Skeletal muscle tissue (tissue), 4 donors: ENCODE results near the gene ABCB9. TPM values are rescaled to one million over a fixed set of nuclear protein-coding genes. Genes with fewer than 3 reads are reported as not detected.
"Not testable (repeated sequence)": the region's sequence is repeated elsewhere in the genome, so short reads cannot be mapped to it uniquely, and the experiment has no call there.

ENCODE experiments used
- H3K27ac ChIP-seq: one replicate; pipeline ENCODE4 v1.7.0; 2013; ENCODE audit warnings: mild to moderate bottlenecking, low read depth, low read length, inconsistent platforms
- H3K27me3 ChIP-seq, 3 donors: one replicate each; pipeline ENCODE4 v1.7.0; 2013; ENCODE audit warnings: low read length in 3 of 3; ENCODE audit not compliant: control insufficient read depth in 3 of 3, insufficient read depth in 3 of 3
- H3K36me3 ChIP-seq, 3 donors: one replicate each; pipeline ENCODE4 v1.7.0; 2013; ENCODE audit warnings: low read length in 3 of 3; ENCODE audit not compliant: control insufficient read depth in 3 of 3, insufficient read depth in 3 of 3
- H3K4me1 ChIP-seq, 3 donors: one replicate each; pipeline ENCODE4 v1.7.0; 2013; ENCODE audit warnings: low read length in 3 of 3, mild to moderate bottlenecking in 3 of 3; ENCODE audit not compliant: control insufficient read depth in 3 of 3, insufficient read depth in 3 of 3
- H3K4me3 ChIP-seq, 3 donors: one replicate each; pipeline ENCODE4 v1.7.0; 2013; ENCODE audit warnings: low read length in 3 of 3
- H3K9ac ChIP-seq, 3 donors: one replicate each; pipeline ENCODE4 v1.7.0; 2013; ENCODE audit warnings: low read length in 3 of 3, mild to moderate bottlenecking in 3 of 3, moderate library complexity in 2 of 3, low read depth in 1 of 3
- H3K9me3 ChIP-seq, 3 donors: one replicate each; pipeline ENCODE4 v1.7.0; 2013; ENCODE audit warnings: low read length in 3 of 3; ENCODE audit not compliant: control insufficient read depth in 3 of 3
- total RNA-seq: library from RNA; depleted of rRNA; stranded (reverse); fragments of >200 nt; gene quantifications from one replicate; pipeline ENCODE4 v1.2.3, GENCODE V29; 2014
- donor health status: Osteomylitis.

ABCB9 gene
- total RNA-seq, 1 donor from 2014 or later = 2.6 TPM

DNA sequence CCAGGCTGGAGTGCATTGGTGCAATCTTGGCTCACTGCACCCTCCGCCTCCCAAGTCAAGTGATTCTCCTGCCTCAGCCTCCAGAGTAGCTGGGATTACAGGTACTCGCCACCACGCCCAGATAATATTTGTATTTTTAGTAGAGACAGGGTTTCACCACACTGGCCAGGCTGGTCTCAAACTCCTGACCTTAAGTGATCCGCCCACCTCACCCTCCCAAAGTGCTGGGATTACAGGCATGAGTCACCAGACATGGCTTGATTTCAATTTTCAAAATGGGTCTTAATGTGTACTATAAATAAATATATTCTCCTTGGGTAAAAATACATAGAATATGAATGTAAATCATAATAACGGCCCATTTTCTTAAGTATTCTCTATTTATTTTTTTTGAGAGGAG is 24.9 kb downstream of the ABCB9 start:
- not testable (repeated sequence) for H3K27ac ChIP-seq, H3K27me3 ChIP-seq, H3K9me3 ChIP-seq, H3K4me3 ChIP-seq, H3K36me3 ChIP-seq, H3K9ac ChIP-seq
- H3K4me1 ChIP-seq = peaks cover 2 to 23% (median 19%) of the 10 kb centered on the region in 3 donors

DNA sequence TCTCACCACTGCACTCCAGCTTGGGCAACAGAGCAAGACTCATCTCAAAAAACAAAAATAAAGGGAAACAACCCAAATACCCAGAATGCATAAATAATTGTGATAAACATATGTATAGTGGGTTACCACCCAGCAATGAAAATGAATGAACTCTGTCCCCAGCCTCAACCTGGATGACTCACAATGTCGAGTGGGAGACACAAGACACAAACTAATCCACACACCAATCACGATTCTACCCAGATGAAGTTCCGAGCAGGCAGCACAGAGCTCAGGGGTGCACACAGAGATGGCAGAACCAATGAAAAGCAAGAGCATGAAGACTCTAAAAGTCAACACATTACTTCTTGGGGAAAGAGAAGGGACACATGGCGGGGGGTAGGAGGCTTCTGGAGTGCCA is 27.1 kb downstream of the ABCB9 start:
- H3K27me3 ChIP-seq = no peaks in the 10 kb centered on the region
- no peak overlapping the region for H3K27ac ChIP-seq
- H3K4me1 ChIP-seq = peaks cover 2 to 9% (median 2%) of the 10 kb centered on the region in 3 donors
- H3K9me3 ChIP-seq = no peaks in the 10 kb centered on the region
- H3K36me3 ChIP-seq = no peaks in the 10 kb centered on the region
- no peak overlapping the region for H3K4me3 ChIP-seq
- H3K9ac ChIP-seq = no peak overlapping the region

DNA sequence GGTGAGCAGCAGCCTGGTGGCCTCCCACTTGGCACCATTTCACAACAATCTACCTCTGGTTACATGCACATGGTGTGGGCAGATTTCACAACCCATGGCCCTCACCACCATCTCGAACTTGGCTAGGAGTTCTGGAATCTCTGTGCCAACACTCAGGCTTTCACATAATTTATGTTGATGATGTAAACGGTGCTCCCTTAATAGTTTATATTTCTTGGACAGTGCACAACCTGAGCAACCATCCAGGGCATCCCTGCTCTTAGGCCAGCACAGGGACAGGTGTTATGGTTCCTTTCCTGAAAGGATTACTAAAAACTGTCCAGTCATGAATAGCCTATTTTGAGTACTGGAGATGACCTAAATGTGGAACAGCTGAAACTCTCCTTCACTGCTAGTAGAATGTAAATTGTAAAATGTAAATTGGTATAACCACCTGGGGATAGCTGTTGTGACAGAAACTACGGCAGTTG is 28.6 kb downstream of the ABCB9 start:
- Histone ChIP-seq H3K36me3 (no peaks in the 10 kb centered on the region), H3K4me3 (no peak overlapping the region), H3K27me3 (no peaks in the 10 kb centered on the region), H3K9ac (no peak overlapping the region), H3K27ac (peak overlapping the region; percentile 2), H3K9me3 (no peaks in the 10 kb centered on the region), H3K4me1 (peaks cover 0 to 9% (median 2%) of the 10 kb centered on the region in 3 donors)

DNA sequence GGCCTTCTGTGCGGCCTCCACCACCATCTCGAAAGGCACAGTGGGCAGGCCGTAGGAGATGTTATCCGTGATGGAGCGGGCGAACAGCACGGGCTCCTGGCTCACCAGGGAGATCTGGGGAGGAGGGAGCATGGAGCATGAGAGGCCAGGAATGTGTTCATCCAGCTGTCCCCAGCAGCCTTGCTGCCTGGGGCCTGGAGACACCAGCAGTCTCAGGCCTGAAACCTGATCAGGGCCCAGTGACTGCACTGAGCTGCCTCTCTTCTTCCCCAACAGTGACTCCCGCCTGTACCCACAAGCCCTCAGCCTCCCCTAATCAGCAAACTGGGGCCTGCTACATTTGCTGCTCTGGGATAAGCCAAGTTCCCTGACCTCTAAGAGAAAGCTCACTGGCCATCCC is 30.9 kb downstream of the ABCB9 start:
- Histone ChIP-seq H3K4me1 (peaks cover 0 to 9% (median 0%) of the 10 kb centered on the region in 3 donors), H3K27ac (peak overlapping the region; percentile 30), H3K27me3 (no peaks in the 10 kb centered on the region), H3K4me3 (no peak overlapping the region), H3K9me3 (no peaks in the 10 kb centered on the region), H3K36me3 (no peaks in the 10 kb centered on the region), H3K9ac (no peak overlapping the region)

DNA sequence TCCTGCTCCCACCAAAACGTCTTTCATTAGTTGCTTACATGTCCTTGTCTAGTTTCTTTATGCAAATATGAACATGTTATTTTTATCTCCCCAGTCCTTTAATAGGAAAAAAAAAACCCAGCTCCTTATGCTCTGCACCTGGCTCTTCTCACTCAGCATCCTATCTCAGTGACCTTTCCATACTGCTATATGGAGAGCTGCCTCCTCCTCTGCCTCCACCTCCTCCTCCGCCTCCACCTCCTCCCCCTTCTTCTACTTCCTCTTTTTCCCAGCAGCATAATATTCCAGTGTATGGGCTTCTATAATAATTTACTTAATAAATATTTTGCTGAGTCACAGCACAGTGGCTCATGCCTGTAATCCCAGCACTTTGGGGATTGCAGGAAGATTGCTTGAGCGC is 31.5 kb downstream of the ABCB9 start:
- no peaks in the 10 kb centered on the region for H3K36me3 ChIP-seq
- H3K4me1 ChIP-seq = peaks cover 0 to 9% (median 0%) of the 10 kb centered on the region in 3 donors
- H3K27ac ChIP-seq = no peak overlapping the region
- H3K9ac ChIP-seq = no peak overlapping the region
- no peak overlapping the region for H3K4me3 ChIP-seq
- H3K9me3 ChIP-seq = no peaks in the 10 kb centered on the region
- H3K27me3 ChIP-seq = no peaks in the 10 kb centered on the region

DNA sequence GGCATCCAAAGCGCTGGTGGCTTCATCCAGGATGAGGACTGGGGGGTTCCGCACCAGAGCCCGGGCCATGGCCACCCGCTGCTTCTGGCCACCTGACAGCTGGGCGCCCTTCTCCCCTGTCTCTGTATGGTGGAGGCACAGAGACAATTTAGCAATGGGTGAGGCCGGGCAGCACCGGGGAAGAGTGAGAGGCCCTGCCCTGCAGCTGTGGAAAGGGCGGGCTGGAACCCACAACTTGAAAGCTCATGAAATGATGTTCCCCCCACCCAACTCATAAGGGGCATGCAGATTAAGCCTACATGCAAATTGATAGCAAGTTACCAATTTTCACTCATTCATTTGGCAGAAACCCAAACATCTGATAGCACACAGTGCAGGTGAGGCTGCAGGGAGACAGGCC is 34.1 kb downstream of the ABCB9 start:
- H3K4me3 ChIP-seq = no peak overlapping the region

DNA sequence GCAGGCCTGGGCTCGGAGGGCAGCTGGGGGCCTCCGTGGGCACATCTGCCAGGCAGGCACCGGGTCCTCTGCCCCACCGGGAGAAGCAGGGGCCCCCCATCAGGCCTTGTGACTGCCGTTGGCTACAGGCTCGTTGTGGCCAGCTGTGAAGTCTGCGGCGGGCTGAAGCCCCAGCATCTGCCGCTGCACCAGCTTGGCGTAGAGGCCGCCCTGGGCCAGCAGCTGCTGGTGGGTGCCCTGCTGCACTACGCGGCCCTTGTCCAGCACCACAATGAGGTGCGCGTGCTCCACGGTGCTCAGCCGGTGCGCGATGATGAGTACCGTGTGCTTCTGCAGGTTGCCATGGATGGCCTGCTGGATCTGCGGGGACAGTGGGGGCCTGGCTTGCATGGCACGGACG is 36.5 kb downstream of the ABCB9 start:
- Histone ChIP-seq H3K27me3 (no peaks in the 10 kb centered on the region), H3K9ac (no peak overlapping the region), H3K9me3 (no peaks in the 10 kb centered on the region), H3K27ac (no peak overlapping the region), H3K36me3 (no peaks in the 10 kb centered on the region), H3K4me3 (no peak overlapping the region), H3K4me1 (no peaks in the 10 kb centered on the region)

More for the DNA sequence above, 34.1 kb downstream of the ABCB9 start:
- Histone ChIP-seq H3K36me3 (no peaks in the 10 kb centered on the region), H3K27me3 (no peaks in the 10 kb centered on the region), H3K9me3 (no peaks in the 10 kb centered on the region), H3K9ac (no peak overlapping the region), H3K4me1 (no peaks in the 10 kb centered on the region), H3K27ac (no peak overlapping the region)

DNA sequence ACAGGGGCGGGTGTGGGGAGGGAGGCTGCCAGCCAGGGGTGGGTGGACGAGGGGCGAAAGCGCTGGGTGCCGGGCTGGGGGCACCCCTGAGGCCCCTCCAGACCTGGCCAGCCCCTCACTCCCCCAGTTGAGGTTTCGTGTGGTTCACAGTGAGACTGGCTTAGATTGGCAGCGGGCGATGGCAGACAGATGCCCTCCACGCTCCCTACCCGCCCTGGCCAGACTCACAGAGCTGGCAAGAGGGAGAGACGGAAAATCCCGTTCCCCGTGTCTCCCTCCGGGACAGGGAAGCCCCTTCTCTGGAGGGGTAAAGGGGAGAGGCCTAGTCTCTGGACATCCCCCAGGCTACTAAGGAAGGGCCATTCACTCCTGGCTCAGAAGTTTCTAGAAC is 37.1 kb downstream of the ABCB9 start:
- no peaks in the 10 kb centered on the region for H3K27me3 ChIP-seq
- no peak overlapping the region for H3K9ac ChIP-seq
- no peaks in the 10 kb centered on the region for H3K36me3 ChIP-seq
- H3K4me1 ChIP-seq = no peaks in the 10 kb centered on the region
- H3K4me3 ChIP-seq = no peak overlapping the region
- H3K27ac ChIP-seq = no peak overlapping the region
- no peaks in the 10 kb centered on the region for H3K9me3 ChIP-seq

DNA sequence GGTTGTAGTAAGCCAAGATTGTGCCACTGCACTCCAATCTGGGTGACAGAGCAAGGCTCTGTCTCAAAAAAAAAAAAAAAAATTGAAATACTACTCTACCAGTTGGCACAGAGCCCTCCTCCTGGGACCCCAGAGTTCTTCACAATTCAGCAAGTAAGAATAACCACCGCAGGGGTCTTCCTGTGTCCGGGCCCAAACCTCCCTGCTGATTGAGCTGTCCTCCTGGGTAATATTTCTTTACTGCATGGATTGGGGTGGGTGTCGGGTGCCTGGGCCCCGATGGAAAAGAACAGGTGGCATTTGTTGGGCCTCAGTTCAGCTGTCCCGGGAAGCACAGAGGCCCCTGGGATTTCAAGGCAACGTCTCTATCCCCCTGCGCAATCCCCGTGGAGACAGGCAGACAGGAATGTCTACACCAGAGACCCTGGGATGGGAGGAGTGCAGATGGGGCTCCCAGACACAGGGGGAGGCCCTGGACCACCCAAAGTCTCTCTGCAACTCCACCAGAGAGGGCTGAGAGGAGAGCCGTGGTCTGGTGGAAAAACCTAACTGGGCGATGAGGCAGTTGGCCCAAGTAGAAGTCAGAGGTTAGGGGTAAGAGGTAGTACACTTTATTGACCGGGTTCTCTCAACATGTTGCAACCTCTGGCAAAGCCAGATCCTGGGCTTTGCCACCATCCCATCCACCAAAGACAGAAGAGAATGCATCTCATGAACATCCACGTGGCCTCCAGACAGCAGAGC is 37.7 kb downstream of the ABCB9 start:
- Histone ChIP-seq H3K36me3 (no peaks in the 10 kb centered on the region), H3K4me3 (no peak overlapping the region), H3K27me3 (no peaks in the 10 kb centered on the region), H3K4me1 (no peaks in the 10 kb centered on the region), H3K27ac (no peak overlapping the region), H3K9me3 (no peaks in the 10 kb centered on the region), H3K9ac (peak overlapping the region in 1 of 3 donors; percentile 16)

DNA sequence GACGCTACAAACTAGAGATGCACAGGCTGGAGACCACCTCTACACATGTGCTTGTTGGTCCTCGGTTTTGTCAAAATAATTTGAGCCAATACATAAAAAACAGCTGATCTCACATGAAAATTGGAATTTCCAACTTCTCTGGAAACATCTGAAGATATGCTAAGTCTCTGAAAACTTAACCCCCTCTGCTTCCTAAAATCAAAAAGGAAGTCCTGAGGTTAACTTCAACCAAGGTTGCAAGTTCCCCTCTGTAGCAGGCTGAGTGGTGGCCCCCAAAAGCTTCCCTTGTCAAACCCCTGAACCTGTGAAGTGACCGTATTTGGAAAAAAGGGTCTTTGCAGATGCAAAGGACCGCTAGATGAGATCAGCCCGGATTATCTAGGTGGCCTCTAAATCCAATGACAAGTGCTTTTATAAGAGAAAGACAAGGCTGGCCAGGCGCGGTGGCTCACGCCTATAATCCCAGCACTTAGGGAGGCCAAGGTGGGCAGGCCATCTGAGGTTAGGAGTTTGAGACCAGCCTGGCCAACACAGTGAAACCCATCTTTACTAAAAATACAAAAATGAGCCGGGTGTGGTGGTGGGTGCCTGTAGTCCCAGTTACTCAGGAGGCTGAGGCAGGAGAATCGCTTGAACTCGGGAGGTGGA is 38.4 kb downstream of the ABCB9 start:
- no peak overlapping the region for H3K27ac ChIP-seq
- no peaks in the 10 kb centered on the region for H3K9me3 ChIP-seq

More for the DNA sequence above, 38.4 kb downstream of the ABCB9 start:
- Histone ChIP-seq H3K4me3 (no peak overlapping the region), H3K27me3 (no peaks in the 10 kb centered on the region), H3K4me1 (no peaks in the 10 kb centered on the region), H3K9ac (no peak overlapping the region), H3K36me3 (no peaks in the 10 kb centered on the region)
